Spleen (tissue), 11 donors: ENCODE results near the gene SYDE1. TPM values are rescaled to one million over a fixed set of nuclear protein-coding genes. Genes with fewer than 3 reads are reported as not detected.
A peak's percentile ranks its signal among the peaks of the same experiment; 100 is the strongest.

ENCODE experiments used
- DNase-seq: peaks from one replicate; pipeline ENCODE4 v3.0.0-alpha.2; 2020
- H3K27ac ChIP-seq, 8 donors: fragments of 200-600 bp; sonication (generic) in 7 of 8; 1 replicate in 4 of 8; 2 replicates in 4 of 8; pipeline versions ENCODE4 v1.5.0 to v1.8.0; 2016 to 2021; ENCODE audit warnings: inconsistent platforms in 4 of 8, mild to moderate bottlenecking in 4 of 8, moderate library complexity in 1 of 8
- H3K27me3 ChIP-seq, 7 donors: fragments of 200-600 bp; sonication (generic) in 6 of 7; replicated peaks in 1 of 7; 1 replicate in 4 of 7; 2 replicates in 3 of 7; pipeline versions ENCODE4 v1.5.0 to v1.8.0; 2016 to 2021; ENCODE audit warnings: inconsistent platforms in 3 of 7, mild to moderate bottlenecking in 1 of 7
- H3K36me3 ChIP-seq, 6 donors: fragments of 200-600 bp; sonication (generic) in 5 of 6; 1 replicate in 4 of 6; 2 replicates in 2 of 6; pipeline versions ENCODE4 v1.5.0 to v1.8.0; 2016 to 2021; ENCODE audit warnings: inconsistent platforms in 2 of 6
- H3K4me1 ChIP-seq, 6 donors: fragments of 200-600 bp; sonication (generic) in 5 of 6; 1 replicate in 3 of 6; 2 replicates in 3 of 6; pipeline versions ENCODE4 v1.5.0 to v1.8.0; 2016 to 2021; ENCODE audit warnings: inconsistent platforms in 3 of 6
- H3K4me3 ChIP-seq, 8 donors: fragments of 200-600 bp; sonication (generic) in 7 of 8; 1 replicate in 4 of 8; 2 replicates in 4 of 8; pipeline versions ENCODE4 v1.5.0 to v1.8.0; 2016 to 2021; ENCODE audit warnings: inconsistent platforms in 4 of 8, mild to moderate bottlenecking in 4 of 8, moderate library complexity in 2 of 8
- H3K9me3 ChIP-seq, 8 donors: fragments of 200-600 bp; sonication (generic) in 7 of 8; 1 replicate in 4 of 8; 2 replicates in 4 of 8; pipeline versions ENCODE4 v1.5.0 to v1.8.0; 2016 to 2021; ENCODE audit warnings: inconsistent platforms in 4 of 8
- POLR2A ChIP-seq, 3 donors: fragments of 450-650 bp; IDR thresholded peaks; one replicate each; pipeline ENCODE4 v1.5.1; 2017; ENCODE audit warnings: antibody characterized with exemption in 3 of 3, mild to moderate bottlenecking in 1 of 3
- POLR2AphosphoS5 ChIP-seq, 3 donors: sonication (generic); formaldehyde crosslinking; IDR thresholded peaks; one replicate each; pipeline ENCODE4 v1.5.1; 2017; ENCODE audit warnings: antibody characterized with exemption in 3 of 3
- WGBS, 5 donors: extraction: QIAGEN DNeasy Blood & Tissue Kit in 3 of 5; methylation state at CpG; one replicate each; pipeline versions ENCODE4 v1.1.5 to v1.1.7; 2013 to 2018; 5-methylcytosine and 5-hydroxymethylcytosine counted together
- intact Hi-C: fragments of 100-400 bp; cut with DNase I; formaldehyde crosslinking; loops from one replicate; pipeline ENCODE4 v1.15.0; 2023; ENCODE audit warnings: low total_unique reads
- polyA plus RNA-seq, 3 donors: library from polyadenylated mRNA; stranded (reverse); fragments of 200-250 nt; gene quantifications; one replicate each; pipeline ENCODE4 v1.2.1, GENCODE V29; 2013
- total RNA-seq, 7 donors: library from RNA; depleted of rRNA in 3 of 7; stranded (reverse); fragments of >200 nt in 3 of 7; fragmentation: NEBNext Ultra II Directional in 4 of 7; extraction: Animal tissue kit (Norgen Biotek cat#: 25700) in 4 of 7; gene quantifications; one replicate each; pipeline versions ENCODE4 v1.1.0 to v1.2.1, GENCODE V29; 2016 to 2021
- TF ChIP-seq, protein P1 (sequence below), 11 experiments: fragments of 200-600 bp in 7 of 11; fragments of 450-650 bp in 4 of 11; sonication (generic) in 4 of 11; IDR thresholded peaks in 8 of 11; conservative IDR thresholded peaks in 3 of 11; 1 replicate in 7 of 11; 2 replicates in 4 of 11; pipeline versions ENCODE4 v1.4.0 to v1.8.0; 2016 to 2021; ENCODE audit warnings: antibody characterized with exemption in 11 of 11, inconsistent platforms in 4 of 11, mild to moderate bottlenecking in 1 of 11
- donor health status: healthy with polysubstance abuse.
- donor health status: DM: no; HTN: no; CAD: no; lungs with moderate emphysema.
- donor health status: DM: no; HTN: no; CAD: no.
- donor health status: Bipolar disorder and iron deficiency.
- donor health status: healthy.
- donor health status: DM: no; HTN: no; CAD: no.
- donor health status: DM: yes; HTN: yes; CAD: no.

Gene SYDE1
- total and polyA plus RNA-seq, 10 donors: 2.0 to 27.6 (median 14.7) TPM

DNA sequence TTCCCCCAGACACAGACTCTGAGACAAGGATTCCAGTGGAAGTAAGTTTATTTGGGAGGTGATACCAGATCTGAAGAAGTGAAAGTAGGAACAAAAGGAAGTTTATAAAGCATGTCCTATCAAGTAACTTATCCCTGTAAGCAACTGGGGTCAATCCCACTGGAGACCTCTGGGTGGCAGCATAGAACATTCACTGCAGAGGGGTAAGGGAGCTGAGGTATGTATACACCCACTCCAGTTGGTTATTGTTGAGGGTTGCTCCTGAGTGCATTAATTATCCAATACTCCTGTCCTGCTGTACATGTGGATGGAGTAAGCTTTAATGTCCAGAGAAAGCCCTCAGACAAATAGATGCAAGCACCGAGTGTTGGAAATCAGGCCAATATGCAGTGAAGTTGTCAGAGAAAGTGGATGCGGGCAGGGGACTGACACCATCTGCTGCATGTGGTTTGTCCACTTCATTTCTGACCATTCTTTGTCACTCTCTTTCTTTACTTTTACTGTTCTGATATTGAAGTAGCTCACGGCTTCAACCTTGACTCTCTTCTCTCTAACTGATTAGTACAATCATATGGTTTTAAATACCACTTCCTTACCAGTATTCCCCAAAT is 46.9 kb downstream of the SYDE1 start:
- Histone ChIP-seq H3K4me1 (peaks cover 0 to 12% (median 0%) of the 10 kb centered on the region in 6 donors), H3K27ac (no peak overlapping the region), H3K4me3 (no peak overlapping the region), H3K27me3 (peaks cover 0 to 70% (median 3%) of the 10 kb centered on the region in 7 donors), H3K36me3 (no peaks in the 10 kb centered on the region), H3K9me3 (peaks cover 0 to 21% (median 7%) of the 10 kb centered on the region in 8 donors)
- DNase-seq: no peak
- TF ChIP-seq, protein P1, sequence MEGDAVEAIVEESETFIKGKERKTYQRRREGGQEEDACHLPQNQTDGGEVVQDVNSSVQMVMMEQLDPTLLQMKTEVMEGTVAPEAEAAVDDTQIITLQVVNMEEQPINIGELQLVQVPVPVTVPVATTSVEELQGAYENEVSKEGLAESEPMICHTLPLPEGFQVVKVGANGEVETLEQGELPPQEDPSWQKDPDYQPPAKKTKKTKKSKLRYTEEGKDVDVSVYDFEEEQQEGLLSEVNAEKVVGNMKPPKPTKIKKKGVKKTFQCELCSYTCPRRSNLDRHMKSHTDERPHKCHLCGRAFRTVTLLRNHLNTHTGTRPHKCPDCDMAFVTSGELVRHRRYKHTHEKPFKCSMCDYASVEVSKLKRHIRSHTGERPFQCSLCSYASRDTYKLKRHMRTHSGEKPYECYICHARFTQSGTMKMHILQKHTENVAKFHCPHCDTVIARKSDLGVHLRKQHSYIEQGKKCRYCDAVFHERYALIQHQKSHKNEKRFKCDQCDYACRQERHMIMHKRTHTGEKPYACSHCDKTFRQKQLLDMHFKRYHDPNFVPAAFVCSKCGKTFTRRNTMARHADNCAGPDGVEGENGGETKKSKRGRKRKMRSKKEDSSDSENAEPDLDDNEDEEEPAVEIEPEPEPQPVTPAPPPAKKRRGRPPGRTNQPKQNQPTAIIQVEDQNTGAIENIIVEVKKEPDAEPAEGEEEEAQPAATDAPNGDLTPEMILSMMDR (IDR thresholded peaks at IDR 0.05 in 8 of 11, conservative IDR thresholded peaks at IDR 0.05 in 3 of 11): peak in 8 of 11 experiments; percentile 9 to 62 (median 44)
- no peak for TF ChIP-seq POLR2A (IDR thresholded peaks at IDR 0.05)
- no peak for TF ChIP-seq POLR2AphosphoS5 (IDR thresholded peaks at IDR 0.05)
- WGBS, 5 donors: 93 to 100% (median 96%) methylated on average over 3 of the region's 3 CpGs
- intact Hi-C loops: no loop called here

DNA sequence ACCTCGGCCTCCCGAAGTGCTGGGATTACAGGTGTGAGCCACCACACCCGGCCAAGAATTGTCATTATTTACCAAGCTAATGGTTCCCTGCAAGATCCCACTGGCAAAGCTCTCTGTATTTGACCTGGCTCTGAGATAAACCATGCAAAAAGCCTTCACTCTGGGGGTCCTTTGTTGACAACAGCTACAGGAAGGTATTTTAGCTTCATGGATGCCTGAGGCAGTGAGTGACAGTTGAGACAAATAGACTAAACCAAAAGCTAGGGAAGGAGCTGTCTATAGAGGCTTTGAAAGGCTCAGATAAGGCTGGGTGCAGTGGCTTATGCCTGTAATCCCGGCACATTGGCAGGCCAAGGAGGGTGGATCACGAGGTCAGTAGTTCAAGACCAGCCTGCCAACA is 48.1 kb downstream of the SYDE1 start:
- WGBS, 5 donors: 78 to 96% (median 89%) methylated on average over 5 of the region's 5 CpGs
- Histone ChIP-seq H3K27ac (no peak overlapping the region), H3K9me3 (peaks cover 0 to 30% (median 16%) of the 10 kb centered on the region in 8 donors), H3K4me3 (no peak overlapping the region), H3K36me3 (peaks cover 0 to 4% (median 0%) of the 10 kb centered on the region in 6 donors), H3K4me1 (peaks cover 0 to 3% (median 0%) of the 10 kb centered on the region in 6 donors), H3K27me3 (peaks cover 0 to 64% (median 3%) of the 10 kb centered on the region in 7 donors)
- TF ChIP-seq POLR2AphosphoS5 (IDR thresholded peaks at IDR 0.05) (no peak), POLR2A (IDR thresholded peaks at IDR 0.05) (no peak)
- TF ChIP-seq, protein P1 (IDR thresholded peaks at IDR 0.05 in 8 of 11, conservative IDR thresholded peaks at IDR 0.05 in 3 of 11): no peak
- no peak for DNase-seq
- intact Hi-C loops: no loop called here

DNA sequence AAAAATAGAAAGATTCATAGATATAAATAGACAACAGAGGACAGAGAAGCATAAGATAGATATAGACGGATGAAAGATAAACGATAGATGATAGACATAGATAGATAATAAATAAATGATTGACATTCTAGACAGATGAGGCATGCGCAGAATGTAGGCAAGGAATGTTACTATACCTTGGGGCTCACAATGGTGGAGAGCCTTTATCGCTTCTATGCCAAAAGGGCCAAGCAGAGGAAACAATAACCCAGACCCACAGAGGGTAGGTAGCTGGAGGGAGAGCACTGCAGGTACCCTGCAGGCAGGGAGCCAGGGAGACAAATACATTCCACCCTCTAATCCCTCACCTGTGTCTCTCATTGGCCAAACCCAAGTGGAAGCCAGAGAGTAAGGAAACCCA is 49.2 kb downstream of the SYDE1 start:
- TF ChIP-seq, protein P1 (IDR thresholded peaks at IDR 0.05 in 8 of 11, conservative IDR thresholded peaks at IDR 0.05 in 3 of 11): no peak
- no peak for TF ChIP-seq POLR2AphosphoS5 (IDR thresholded peaks at IDR 0.05)
- no peak for TF ChIP-seq POLR2A (IDR thresholded peaks at IDR 0.05)
- H3K27me3 ChIP-seq: peaks cover 0 to 54% (median 3%) of the 10 kb centered on the region in 7 donors
- DNase-seq: no peak
- H3K4me3 ChIP-seq: no peak overlapping the region
- intact Hi-C loops: no loop called here
- WGBS, 5 donors: 91 to 97% (median 96%) methylated on average over 4 of the region's 4 CpGs
- no peaks in the 10 kb centered on the region for H3K4me1 ChIP-seq
- peaks cover 0 to 30% (median 16%) of the 10 kb centered on the region in 8 donors for H3K9me3 ChIP-seq
- H3K27ac ChIP-seq: no peak overlapping the region
- H3K36me3 ChIP-seq: peaks cover 0 to 15% (median 2%) of the 10 kb centered on the region in 6 donors

DNA sequence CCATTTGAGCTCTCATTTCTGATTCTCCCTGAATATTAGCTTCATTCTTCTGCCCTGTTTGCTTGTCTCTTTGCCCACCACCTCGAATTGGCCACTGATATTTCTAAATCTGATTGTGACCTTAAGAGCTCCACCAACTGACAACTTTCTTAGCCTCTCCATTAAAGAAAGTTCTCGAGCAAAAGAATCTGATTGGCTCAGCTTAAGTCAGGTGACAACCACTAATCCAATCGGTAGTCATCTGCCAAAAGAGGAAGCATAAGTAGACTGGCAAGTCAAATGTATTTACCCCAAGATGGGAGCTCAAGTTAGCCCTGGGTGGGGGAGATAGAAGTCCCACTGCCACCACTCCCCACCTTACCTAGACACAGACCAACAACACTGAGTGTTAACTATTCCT is 52.0 kb downstream of the SYDE1 start:
- Histone ChIP-seq H3K27ac (no peak overlapping the region), H3K4me1 (no peaks in the 10 kb centered on the region), H3K4me3 (no peak overlapping the region), H3K27me3 (peaks cover 0 to 30% (median 0%) of the 10 kb centered on the region in 7 donors), H3K36me3 (peaks cover 0 to 31% (median 3%) of the 10 kb centered on the region in 6 donors), H3K9me3 (peaks cover 0 to 27% (median 19%) of the 10 kb centered on the region in 8 donors)
- DNase-seq: no peak
- TF ChIP-seq POLR2A (IDR thresholded peaks at IDR 0.05): no peak
- TF ChIP-seq POLR2AphosphoS5 (IDR thresholded peaks at IDR 0.05): no peak
- TF ChIP-seq, protein P1 (IDR thresholded peaks at IDR 0.05 in 8 of 11, conservative IDR thresholded peaks at IDR 0.05 in 3 of 11): no peak
- 64 to 78% (median 73%) methylated on average over 3 of the region's 3 CpGs for WGBS, 5 donors
- intact Hi-C loops: no loop called here
